Omental fat pad (tissue), 4 donors: ENCODE data around the gene SH3RF3. TPM values are rescaled to one million over a fixed set of nuclear protein-coding genes. Genes with fewer than 3 reads are reported as not detected.

ENCODE experiments used
- ATAC-seq: fragments of 150-250 bp; one replicate; pipeline ENCODE4 v1.9.1; 2016; ENCODE audit warnings: mild to moderate bottlenecking, moderate library complexity; ENCODE audit not compliant: low FRiP score
- DNase-seq: peaks from one replicate; pipeline ENCODE4 v3.0.0-alpha.2; 2019; ENCODE audit warnings: low spot score
- CTCF ChIP-seq, 3 donors: fragments of 450-650 bp; IDR thresholded peaks; one replicate each; pipeline ENCODE4 v1.5.1; 2016 to 2017; ENCODE audit warnings: antibody characterized with exemption in 3 of 3, mild to moderate bottlenecking in 3 of 3, moderate library complexity in 2 of 3
- total RNA-seq, 4 donors: library from RNA; depleted of rRNA; stranded (reverse); fragments of >200 nt; gene quantifications; one replicate each; pipeline ENCODE4 v1.1.0, GENCODE V29; 2016

SH3RF3 gene
- total RNA-seq, 4 donors from 2014 or later: 6.5 to 16.6 (median 8.6) TPM

GRCh38 chr2:109446278-109447131 is 317.5 kb downstream of the SH3RF3 start:
- ATAC-seq (no peak), DNase-seq (no peak)
- no peak for TF ChIP-seq CTCF (IDR thresholded peaks at IDR 0.05)

GRCh38 chr2:109447251-109447661 is 318.3 kb downstream of the SH3RF3 start:
- no peak for DNase-seq
- TF ChIP-seq CTCF (IDR thresholded peaks at IDR 0.05): no peak
- ATAC-seq: no peak

- ATAC-seq: no peak
- no peak for TF ChIP-seq CTCF (IDR thresholded peaks at IDR 0.05)
- DNase-seq: no peak
These were observed 318.8 kb downstream of the SH3RF3 start for GRCh38 chr2:109447776-109448175.

GRCh38 chr2:109448207-109448606 is 319.2 kb downstream of the SH3RF3 start:
- TF ChIP-seq CTCF (IDR thresholded peaks at IDR 0.05): no peak
- no peak for ATAC-seq
- no peak for DNase-seq

- TF ChIP-seq CTCF (IDR thresholded peaks at IDR 0.05): no peak
- DNase-seq (no peak), ATAC-seq (no peak)
These were observed 320.2 kb downstream of the SH3RF3 start for GRCh38 chr2:109448946-109449788.

- ATAC-seq: no peak
These were observed 321.7 kb downstream of the SH3RF3 start for GRCh38 chr2:109450574-109451273.

More at GRCh38 chr2:109450574-109451273, 321.7 kb downstream of the SH3RF3 start:
- DNase-seq: no peak
- no peak for TF ChIP-seq CTCF (IDR thresholded peaks at IDR 0.05)
